Effector CD4-positive, alpha-beta T cell (primary cell): Measurements from ENCODE around the gene MACROD2.

ENCODE experiments used
- DNase-seq: peaks from one replicate; pipeline ENCODE4 v3.0.0-alpha.2; 2020

The MACROD2 gene

GRCh38 chr20:14481863-14482262 lies 486.5 kb downstream of the MACROD2 start:
- no peak for DNase-seq

- no peak for DNase-seq
These were observed 492.9 kb downstream of the MACROD2 start for GRCh38 chr20:14488212-14488611.

- DNase-seq, result no peak
These were observed 493.6 kb downstream of the MACROD2 start for GRCh38 chr20:14488756-14489479.

- DNase-seq, result no peak
These were observed 494.2 kb downstream of the MACROD2 start for GRCh38 chr20:14489544-14489943.

- no peak for DNase-seq
These were observed 496.1 kb downstream of the MACROD2 start for GRCh38 chr20:14491436-14491835.

- DNase-seq, result no peak
These were observed 498.1 kb downstream of the MACROD2 start for GRCh38 chr20:14493408-14493807.

GRCh38 chr20:14494355-14494754 lies 499.0 kb downstream of the MACROD2 start:
- DNase-seq, result no peak

- no peak for DNase-seq
These were observed 499.8 kb downstream of the MACROD2 start for GRCh38 chr20:14495066-14495465.

GRCh38 chr20:14497004-14497403 lies 501.7 kb downstream of the MACROD2 start:
- DNase-seq, result no peak

- no peak for DNase-seq
These were observed 503.5 kb downstream of the MACROD2 start for GRCh38 chr20:14498772-14499171.

GRCh38 chr20:14505476-14505875 lies 510.2 kb downstream of the MACROD2 start:
- DNase-seq, result no peak

- no peak for DNase-seq
These were observed 512.4 kb downstream of the MACROD2 start for GRCh38 chr20:14507711-14508110.

GRCh38 chr20:14510341-14510740 lies 515.0 kb downstream of the MACROD2 start:
- no peak for DNase-seq

GRCh38 chr20:14512839-14513238 lies 517.5 kb downstream of the MACROD2 start:
- DNase-seq, result no peak

- DNase-seq, result no peak
These were observed 523.3 kb downstream of the MACROD2 start for GRCh38 chr20:14518648-14519047.

- no peak for DNase-seq
These were observed 525.7 kb downstream of the MACROD2 start for GRCh38 chr20:14521016-14521415.

- DNase-seq, result no peak
These were observed 526.1 kb downstream of the MACROD2 start for GRCh38 chr20:14521436-14521835.

- no peak for DNase-seq
These were observed 527.3 kb downstream of the MACROD2 start for GRCh38 chr20:14522595-14522994.

- no peak for DNase-seq
These were observed 527.8 kb downstream of the MACROD2 start for GRCh38 chr20:14523090-14523489.

- no peak for DNase-seq
These were observed 530.1 kb downstream of the MACROD2 start for GRCh38 chr20:14525426-14525825.

GRCh38 chr20:14526891-14527290 lies 531.6 kb downstream of the MACROD2 start:
- no peak for DNase-seq

- no peak for DNase-seq
These were observed 536.5 kb downstream of the MACROD2 start for GRCh38 chr20:14531786-14532185.

- DNase-seq, result no peak
These were observed 541.4 kb downstream of the MACROD2 start for GRCh38 chr20:14536738-14537137.

- no peak for DNase-seq
These were observed 543.1 kb downstream of the MACROD2 start for GRCh38 chr20:14538433-14538832.

- DNase-seq, result no peak
These were observed 547.7 kb downstream of the MACROD2 start for GRCh38 chr20:14543040-14543439.
